Stimulated activated memory B cell treated with anti-CD40 and anti-IgM and Interleukin-4, amounts not matched to agents 10 μg/mL and 1 μg/mL and 100 μg/mL, for 72 hours (primary cell): ENCODE results near the gene AGAP2.

Experiments used
- ATAC-seq: fragments of 150-1000 bp; cut with Tn5 transposase; 2 replicates; pipeline ENCODE4 v1.10.0; 2021
- H3K27ac Mint-ChIP-seq: one replicate; pipeline ENCODE4 v1.8.0; 2022; ENCODE audit warnings: mild to moderate bottlenecking, mixed read lengths
- H3K27me3 Mint-ChIP-seq: one replicate; pipeline ENCODE4 v1.8.0; 2022; ENCODE audit warnings: mixed read lengths
- H3K36me3 Mint-ChIP-seq: one replicate; pipeline ENCODE4 v1.8.0; 2022; ENCODE audit warnings: mixed read lengths
- H3K4me1 Mint-ChIP-seq: one replicate; pipeline ENCODE4 v1.8.0; 2022; ENCODE audit warnings: mixed read lengths
- H3K4me3 Mint-ChIP-seq: one replicate; pipeline ENCODE4 v1.8.0; 2022; ENCODE audit warnings: mild to moderate bottlenecking, moderate library complexity, mixed read lengths
- H3K9me3 Mint-ChIP-seq: one replicate; pipeline ENCODE4 v1.8.0; 2022; ENCODE audit warnings: mixed read lengths

AGAP2 gene

GRCh38 chr12:57751432-57751787 is 12.9 kb upstream of the AGAP2 start:
- peak overlapping the region; percentile 88 for H3K27ac Mint-ChIP-seq
- H3K36me3 Mint-ChIP-seq: peaks cover 34% of the 10 kb centered on the region

GRCh38 chr12:57750561-57751431 is 12.3 kb upstream of the AGAP2 start:
- no peaks in the 10 kb centered on the region for H3K27me3 Mint-ChIP-seq
- H3K9me3 Mint-ChIP-seq: no peaks in the 10 kb centered on the region
- peaks cover 36% of the 10 kb centered on the region for H3K36me3 Mint-ChIP-seq
- H3K4me3 Mint-ChIP-seq: peak overlapping the region; percentile 88
- peak overlapping the region; percentile 88 for H3K27ac Mint-ChIP-seq
- peaks cover 51% of the 10 kb centered on the region for H3K4me1 Mint-ChIP-seq
- ATAC-seq: no peak

More at GRCh38 chr12:57751432-57751787, 12.9 kb upstream of the AGAP2 start:
- Mint-ChIP-seq H3K27me3 (no peaks in the 10 kb centered on the region), H3K9me3 (no peaks in the 10 kb centered on the region), H3K4me3 (peak overlapping the region; percentile 88), H3K4me1 (peaks cover 49% of the 10 kb centered on the region)
- ATAC-seq: no peak

- ATAC-seq: no peak
- H3K4me1 Mint-ChIP-seq: peaks cover 58% of the 10 kb centered on the region
These were observed 10.5 kb upstream of the AGAP2 start for GRCh38 chr12:57749061-57749460.

DNA sequence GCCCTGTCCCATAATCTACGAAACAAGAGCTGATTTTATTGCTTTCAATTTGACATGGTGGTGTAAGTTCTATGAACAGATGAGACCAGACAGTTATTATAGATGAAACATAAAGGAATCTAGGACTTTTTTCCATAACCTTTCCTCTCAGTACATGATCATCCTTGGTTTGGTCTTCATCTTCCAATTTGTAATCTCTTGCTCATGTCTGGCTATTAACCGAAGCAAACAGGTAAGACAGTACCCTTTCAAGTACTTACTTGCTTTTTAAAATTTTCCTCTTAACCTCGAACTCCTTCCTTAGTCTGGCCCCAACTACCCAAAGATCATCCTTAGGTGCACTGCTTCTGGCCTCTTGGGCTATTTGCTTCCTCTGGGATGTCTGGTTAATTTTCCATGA is 7.5 kb upstream of the AGAP2 start:
- ATAC-seq: no peak
- Mint-ChIP-seq H3K4me3 (peak overlapping the region; percentile 85), H3K9me3 (no peaks in the 10 kb centered on the region), H3K36me3 (peaks cover 29% of the 10 kb centered on the region), H3K4me1 (peaks cover 53% of the 10 kb centered on the region), H3K27me3 (no peaks in the 10 kb centered on the region), H3K27ac (peak overlapping the region; percentile 97)

More at GRCh38 chr12:57749061-57749460, 10.5 kb upstream of the AGAP2 start:
- no peaks in the 10 kb centered on the region for H3K9me3 Mint-ChIP-seq
- peaks cover 36% of the 10 kb centered on the region for H3K36me3 Mint-ChIP-seq
- peak overlapping the region; percentile 42 for H3K27ac Mint-ChIP-seq
- no peak overlapping the region for H3K4me3 Mint-ChIP-seq
- H3K27me3 Mint-ChIP-seq: no peaks in the 10 kb centered on the region

- H3K4me1 Mint-ChIP-seq: peaks cover 56% of the 10 kb centered on the region
These were observed 6.9 kb upstream of the AGAP2 start for GRCh38 chr12:57745485-57745881.

GRCh38 chr12:57744777-57745484 is 6.4 kb upstream of the AGAP2 start, which contains the start of gene TSPAN31:
TSPAN31 (plus strand) TSS chr12:57745039; CDS start chr12:57745155, 116 bp downstream.
- Mint-ChIP-seq H3K27me3 (no peaks in the 10 kb centered on the region), H3K36me3 (peaks cover 28% of the 10 kb centered on the region), H3K9me3 (no peaks in the 10 kb centered on the region), H3K4me1 (peaks cover 62% of the 10 kb centered on the region), H3K4me3 (peak within 1 kb of the TSS; percentile 85), H3K27ac (peak within 1 kb of the TSS; percentile 97)
- ATAC-seq: peak; percentile 96

More at GRCh38 chr12:57745485-57745881, 6.9 kb upstream of the AGAP2 start:
- no peak for ATAC-seq
- no peaks in the 10 kb centered on the region for H3K9me3 Mint-ChIP-seq
- peak overlapping the region; percentile 97 for H3K27ac Mint-ChIP-seq
- no peaks in the 10 kb centered on the region for H3K27me3 Mint-ChIP-seq
- H3K4me3 Mint-ChIP-seq: peak overlapping the region; percentile 85
- H3K36me3 Mint-ChIP-seq: peaks cover 28% of the 10 kb centered on the region

DNA sequence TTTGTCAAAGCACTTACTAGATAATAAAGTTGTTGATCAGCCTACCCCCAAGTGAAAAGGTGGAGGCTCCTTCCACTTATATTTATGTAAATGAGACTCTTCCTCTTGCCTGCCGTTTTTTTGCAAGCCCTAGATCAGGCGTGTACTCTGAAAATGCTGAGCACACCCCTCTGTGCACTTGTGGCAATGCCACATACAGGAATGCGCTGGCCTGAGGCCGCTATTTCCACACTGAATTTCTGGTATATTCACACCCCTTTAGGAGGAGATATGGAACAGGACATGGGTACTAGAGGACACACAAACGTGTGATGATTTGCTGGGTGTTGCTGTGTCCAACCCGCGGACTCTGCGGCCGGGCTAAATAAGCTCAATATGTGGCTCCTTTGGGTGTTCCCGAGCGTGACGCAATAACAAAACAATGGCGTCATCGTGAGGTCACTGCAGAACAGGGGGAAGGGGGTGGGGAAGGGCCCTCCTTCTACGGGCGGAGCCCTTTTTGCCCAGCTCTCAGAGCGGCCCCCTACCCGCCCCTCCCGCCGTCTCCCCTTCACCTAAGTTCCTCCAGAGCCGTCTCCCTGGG is 5.7 kb upstream of the AGAP2 start:
- Mint-ChIP-seq H3K4me3 (peak overlapping the region; percentile 85), H3K9me3 (no peaks in the 10 kb centered on the region), H3K27me3 (no peaks in the 10 kb centered on the region), H3K36me3 (peaks cover 28% of the 10 kb centered on the region), H3K4me1 (peaks cover 67% of the 10 kb centered on the region), H3K27ac (peak overlapping the region; percentile 97)
- peak; percentile 73 for ATAC-seq

- peaks cover 67% of the 10 kb centered on the region for H3K4me1 Mint-ChIP-seq
- no peak for ATAC-seq
- H3K36me3 Mint-ChIP-seq: peaks cover 23% of the 10 kb centered on the region
- no peaks in the 10 kb centered on the region for H3K9me3 Mint-ChIP-seq
- peak overlapping the region; percentile 97 for H3K27ac Mint-ChIP-seq
- no peaks in the 10 kb centered on the region for H3K27me3 Mint-ChIP-seq
- peak overlapping the region; percentile 85 for H3K4me3 Mint-ChIP-seq
These were observed 5.2 kb upstream of the AGAP2 start for GRCh38 chr12:57743769-57744168.

DNA sequence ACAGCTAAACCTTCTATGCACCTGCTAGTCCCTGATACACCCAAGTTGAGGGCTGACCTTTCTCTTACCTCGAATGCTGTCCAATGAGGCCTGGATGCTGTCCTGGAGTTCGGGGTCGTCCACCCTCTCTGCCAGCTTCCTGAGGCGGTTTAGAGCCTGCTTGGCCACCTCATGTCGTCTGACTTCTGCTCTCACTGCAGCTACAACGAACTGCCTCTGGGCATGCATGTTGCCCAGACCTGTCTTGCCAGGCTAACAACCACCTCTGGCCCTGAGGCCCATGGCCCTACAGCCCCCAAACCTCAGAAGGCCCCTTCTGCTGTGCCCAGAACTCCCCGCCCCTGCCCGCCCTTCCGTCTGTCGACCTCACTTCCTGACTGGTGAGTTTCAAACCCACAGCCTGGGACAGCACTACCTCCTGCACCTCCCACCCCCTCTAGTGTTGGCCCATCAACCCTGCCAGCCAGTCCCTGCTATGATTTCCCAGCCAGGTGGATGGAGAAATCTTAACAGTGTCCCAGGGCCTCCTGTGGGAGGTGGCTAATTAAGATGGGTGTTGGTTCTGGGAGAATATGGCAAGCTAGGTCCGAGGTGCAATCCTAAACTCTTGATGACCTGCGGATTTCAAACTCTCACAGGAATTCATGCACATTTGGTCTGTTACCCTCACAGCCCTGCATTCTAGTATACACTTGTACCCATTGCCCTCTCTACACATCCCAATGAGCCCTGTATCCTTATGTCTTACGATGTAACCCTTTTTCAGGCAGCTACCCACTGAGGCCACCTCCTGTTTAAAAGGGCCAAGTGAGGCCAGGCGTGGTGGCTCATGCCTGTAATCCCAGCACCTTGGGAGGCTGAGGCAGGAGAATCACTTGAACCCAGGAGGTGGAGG is 3.5 kb upstream of the AGAP2 start:
- Mint-ChIP-seq H3K27me3 (no peaks in the 10 kb centered on the region), H3K4me1 (peaks cover 68% of the 10 kb centered on the region), H3K36me3 (peaks cover 10% of the 10 kb centered on the region), H3K4me3 (peak overlapping the region; percentile 79), H3K27ac (peak overlapping the region; percentile 87), H3K9me3 (no peaks in the 10 kb centered on the region)
- peak; percentile 77 for ATAC-seq

DNA sequence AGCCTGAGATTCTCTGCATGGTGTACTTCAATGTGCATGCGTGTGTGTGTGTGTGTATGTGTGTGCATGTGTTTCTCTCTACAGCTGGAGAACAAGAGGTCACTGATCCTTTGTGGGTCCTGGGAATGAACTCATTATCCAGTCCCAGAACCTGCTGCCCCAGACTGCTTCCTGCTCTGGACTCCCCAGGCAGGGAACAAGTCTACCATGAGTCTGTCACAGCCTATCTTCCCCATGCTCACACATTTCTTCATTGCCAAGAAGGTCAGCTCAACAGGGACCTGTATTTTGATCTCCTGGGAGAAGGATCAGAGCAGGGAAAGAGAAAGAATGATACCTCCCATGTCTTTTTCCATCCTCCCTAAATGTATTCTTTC is 2.9 kb upstream of the AGAP2 start:
- peaks cover 10% of the 10 kb centered on the region for H3K36me3 Mint-ChIP-seq

GRCh38 chr12:57740656-57741412 is 2.3 kb upstream of the AGAP2 start:
- peak overlapping the region; percentile 79 for H3K4me3 Mint-ChIP-seq

More for the DNA sequence above, 2.9 kb upstream of the AGAP2 start:
- Mint-ChIP-seq H3K4me3 (peak overlapping the region; percentile 79), H3K4me1 (peaks cover 71% of the 10 kb centered on the region), H3K27me3 (no peaks in the 10 kb centered on the region), H3K9me3 (no peaks in the 10 kb centered on the region), H3K27ac (peak overlapping the region; percentile 87)
- no peak for ATAC-seq

GRCh38 chr12:57739914-57740538 is 1.5 kb upstream of the AGAP2 start:
- Mint-ChIP-seq H3K4me1 (peaks cover 59% of the 10 kb centered on the region), H3K36me3 (peaks cover 12% of the 10 kb centered on the region), H3K27me3 (no peaks in the 10 kb centered on the region), H3K9me3 (no peaks in the 10 kb centered on the region), H3K4me3 (no peak overlapping the region), H3K27ac (peak overlapping the region; percentile 87)
- ATAC-seq: no peak

More at GRCh38 chr12:57740656-57741412, 2.3 kb upstream of the AGAP2 start:
- Mint-ChIP-seq H3K27me3 (no peaks in the 10 kb centered on the region), H3K9me3 (no peaks in the 10 kb centered on the region), H3K36me3 (peaks cover 9% of the 10 kb centered on the region), H3K4me1 (peaks cover 66% of the 10 kb centered on the region), H3K27ac (peak overlapping the region; percentile 87)
- peak; percentile 45 for ATAC-seq

- H3K4me1 Mint-ChIP-seq: peaks cover 53% of the 10 kb centered on the region
- no peak overlapping the region for H3K27ac Mint-ChIP-seq
- H3K4me3 Mint-ChIP-seq: no peak overlapping the region
- H3K9me3 Mint-ChIP-seq: no peaks in the 10 kb centered on the region
- H3K36me3 Mint-ChIP-seq: peaks cover 18% of the 10 kb centered on the region
- H3K27me3 Mint-ChIP-seq: no peaks in the 10 kb centered on the region
- no peak for ATAC-seq
These were observed 845 bp upstream of the AGAP2 start for GRCh38 chr12:57739387-57739786.
